ENCODE data around the gene TRAF3IP3.

- TF ChIP-seq CTCF (IDR thresholded peaks at IDR 0.05), result no peak
- TF ChIP-seq EZH2 (IDR thresholded peaks at IDR 0.05), result no peak
Measured at GRCh38 chr1:209783386-209783785, 27.5 kb downstream of the TRAF3IP3 start.

All from neural progenitor cell (in vitro differentiated cells).